AG09319 (cell line): ENCODE data around the gene TTC28.
A peak's percentile ranks its signal among the peaks of the same experiment; 100 is the strongest.

Experiments used
- DNase-seq: peaks from one replicate; pipeline ENCODE4 v3.0.0-alpha.2; 2010; ENCODE audit warnings: low read depth; ENCODE audit errors: extremely low read depth
- TF ChIP-seq, protein P1 (sequence below): IDR thresholded peaks from 2 replicates; pipeline ENCODE4 v1.5.1; 2011; ENCODE audit warnings: low read depth, mild to moderate bottlenecking, inconsistent platforms, low read length, moderate library complexity

Gene TTC28

DNA sequence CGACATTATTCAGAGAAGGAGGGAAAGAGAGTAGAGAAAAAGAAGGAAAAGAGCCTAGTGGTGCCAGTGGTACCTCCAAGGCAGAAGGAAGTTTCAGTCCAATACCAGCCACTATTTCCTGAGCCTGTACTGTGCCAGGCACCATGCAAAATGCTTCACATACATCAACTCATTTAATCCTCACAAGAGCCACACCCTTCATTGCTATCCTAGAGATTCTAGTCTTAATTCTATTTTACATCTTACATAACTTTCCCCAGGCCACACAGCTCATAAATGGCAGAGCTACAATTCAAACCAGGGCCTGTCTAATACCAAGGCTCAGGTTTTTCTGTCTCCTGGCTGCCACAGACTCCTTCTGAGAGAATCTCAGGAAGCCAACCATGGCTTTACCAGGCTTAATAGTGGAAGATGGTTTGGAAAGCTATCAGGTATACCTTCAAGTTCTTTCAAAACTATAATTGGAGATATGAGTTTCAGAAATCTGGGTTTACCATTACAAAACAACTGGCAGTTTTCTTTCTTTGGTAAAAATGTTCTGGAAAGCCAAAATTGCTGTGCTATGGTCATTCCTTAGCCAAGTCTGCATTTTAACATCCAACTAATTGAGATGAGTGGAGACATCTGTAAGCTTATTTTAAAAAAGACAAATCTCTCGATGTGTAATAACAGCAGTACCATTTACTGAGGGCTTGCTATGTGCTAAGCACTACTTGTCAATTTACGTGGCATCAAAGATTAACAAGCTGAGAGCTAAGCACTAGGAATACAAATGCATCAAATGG, 535.5 kb downstream of the TTC28 start:
- TF ChIP-seq, protein P1, sequence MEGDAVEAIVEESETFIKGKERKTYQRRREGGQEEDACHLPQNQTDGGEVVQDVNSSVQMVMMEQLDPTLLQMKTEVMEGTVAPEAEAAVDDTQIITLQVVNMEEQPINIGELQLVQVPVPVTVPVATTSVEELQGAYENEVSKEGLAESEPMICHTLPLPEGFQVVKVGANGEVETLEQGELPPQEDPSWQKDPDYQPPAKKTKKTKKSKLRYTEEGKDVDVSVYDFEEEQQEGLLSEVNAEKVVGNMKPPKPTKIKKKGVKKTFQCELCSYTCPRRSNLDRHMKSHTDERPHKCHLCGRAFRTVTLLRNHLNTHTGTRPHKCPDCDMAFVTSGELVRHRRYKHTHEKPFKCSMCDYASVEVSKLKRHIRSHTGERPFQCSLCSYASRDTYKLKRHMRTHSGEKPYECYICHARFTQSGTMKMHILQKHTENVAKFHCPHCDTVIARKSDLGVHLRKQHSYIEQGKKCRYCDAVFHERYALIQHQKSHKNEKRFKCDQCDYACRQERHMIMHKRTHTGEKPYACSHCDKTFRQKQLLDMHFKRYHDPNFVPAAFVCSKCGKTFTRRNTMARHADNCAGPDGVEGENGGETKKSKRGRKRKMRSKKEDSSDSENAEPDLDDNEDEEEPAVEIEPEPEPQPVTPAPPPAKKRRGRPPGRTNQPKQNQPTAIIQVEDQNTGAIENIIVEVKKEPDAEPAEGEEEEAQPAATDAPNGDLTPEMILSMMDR = no peak
- DNase-seq = no peak

GRCh38 chr22:28143241-28143865, 536.3 kb downstream of the TTC28 start:
- DNase-seq = no peak
- TF ChIP-seq, protein P1 = no peak

- TF ChIP-seq, protein P1 = no peak
- DNase-seq = peak; percentile 79
Observed at GRCh38 chr22:28142361-28142961, 537.2 kb downstream of the TTC28 start.

- no peak for DNase-seq
- TF ChIP-seq, protein P1 = no peak
Observed at GRCh38 chr22:28141614-28142013, 538.0 kb downstream of the TTC28 start.

DNA sequence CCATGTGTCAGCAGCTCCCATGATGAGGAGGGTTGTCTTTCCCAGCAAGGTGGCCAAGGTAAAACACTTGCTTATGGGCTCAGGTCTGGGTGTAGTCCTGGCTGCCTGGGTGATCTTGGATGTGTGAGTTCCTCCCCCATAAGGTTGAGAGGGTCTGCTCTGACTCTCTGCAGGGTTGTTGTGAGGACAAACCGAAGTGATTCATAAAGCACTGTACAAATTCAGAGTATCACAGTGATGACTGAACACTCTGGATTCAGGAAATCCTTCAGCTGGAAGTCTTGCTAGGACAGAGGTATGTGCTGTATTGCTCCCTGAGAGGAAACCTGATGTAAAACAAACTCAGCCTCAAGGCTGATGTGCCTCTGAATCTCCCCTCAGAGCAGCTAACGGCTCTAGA, 539.7 kb downstream of the TTC28 start:
- DNase-seq = peak; percentile 30
- TF ChIP-seq, protein P1 = no peak

DNA sequence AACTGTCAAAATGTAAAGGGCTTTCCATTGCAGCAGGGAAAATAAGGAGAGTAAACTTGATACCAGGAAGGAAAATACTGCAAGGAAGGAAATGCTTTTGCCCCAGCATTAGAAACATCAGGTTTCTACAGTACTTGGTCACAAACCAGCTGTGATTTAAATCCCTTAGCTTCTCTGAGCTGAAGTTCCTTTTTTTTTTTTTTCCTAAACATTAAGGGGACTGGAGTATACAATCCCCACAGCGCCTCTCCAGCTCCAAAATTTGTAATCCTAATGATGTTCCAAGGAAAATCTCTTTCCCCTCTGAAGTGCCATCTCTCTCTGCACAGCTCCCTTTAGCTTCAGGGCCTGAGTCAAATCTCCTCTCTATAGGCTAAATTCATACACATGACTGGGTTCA, 540.1 kb downstream of the TTC28 start:
- TF ChIP-seq, protein P1 = no peak
- no peak for DNase-seq

GRCh38 chr22:28137036-28137435, 542.6 kb downstream of the TTC28 start:
- DNase-seq = no peak
- TF ChIP-seq, protein P1 = no peak
